ENCODE data around the gene PAFAH2.

DNA sequence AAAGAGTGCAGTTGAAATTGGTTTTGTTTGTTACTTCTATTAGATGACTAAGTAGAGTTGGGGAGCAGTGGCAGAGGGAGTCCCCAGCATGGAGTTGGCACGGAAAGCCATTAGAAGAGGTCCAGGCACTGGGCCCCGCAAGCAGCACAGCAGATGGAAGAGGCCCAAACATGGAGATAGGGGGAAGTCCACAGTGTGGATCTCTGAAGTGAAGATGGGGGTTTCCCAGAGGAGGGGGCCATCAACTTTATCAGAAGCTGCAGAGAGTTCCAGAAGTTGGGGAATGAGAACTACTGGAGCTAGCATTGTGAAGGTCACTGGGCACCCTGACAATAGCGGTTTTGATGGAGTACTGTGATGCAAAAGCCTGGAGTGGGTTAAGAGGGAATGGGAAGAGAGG lies 30.6 kb downstream of the PAFAH2 start:
- TF ChIP-seq, protein P1, sequence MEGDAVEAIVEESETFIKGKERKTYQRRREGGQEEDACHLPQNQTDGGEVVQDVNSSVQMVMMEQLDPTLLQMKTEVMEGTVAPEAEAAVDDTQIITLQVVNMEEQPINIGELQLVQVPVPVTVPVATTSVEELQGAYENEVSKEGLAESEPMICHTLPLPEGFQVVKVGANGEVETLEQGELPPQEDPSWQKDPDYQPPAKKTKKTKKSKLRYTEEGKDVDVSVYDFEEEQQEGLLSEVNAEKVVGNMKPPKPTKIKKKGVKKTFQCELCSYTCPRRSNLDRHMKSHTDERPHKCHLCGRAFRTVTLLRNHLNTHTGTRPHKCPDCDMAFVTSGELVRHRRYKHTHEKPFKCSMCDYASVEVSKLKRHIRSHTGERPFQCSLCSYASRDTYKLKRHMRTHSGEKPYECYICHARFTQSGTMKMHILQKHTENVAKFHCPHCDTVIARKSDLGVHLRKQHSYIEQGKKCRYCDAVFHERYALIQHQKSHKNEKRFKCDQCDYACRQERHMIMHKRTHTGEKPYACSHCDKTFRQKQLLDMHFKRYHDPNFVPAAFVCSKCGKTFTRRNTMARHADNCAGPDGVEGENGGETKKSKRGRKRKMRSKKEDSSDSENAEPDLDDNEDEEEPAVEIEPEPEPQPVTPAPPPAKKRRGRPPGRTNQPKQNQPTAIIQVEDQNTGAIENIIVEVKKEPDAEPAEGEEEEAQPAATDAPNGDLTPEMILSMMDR (IDR thresholded peaks at IDR 0.05): no peak
- TF ChIP-seq, protein P2, sequence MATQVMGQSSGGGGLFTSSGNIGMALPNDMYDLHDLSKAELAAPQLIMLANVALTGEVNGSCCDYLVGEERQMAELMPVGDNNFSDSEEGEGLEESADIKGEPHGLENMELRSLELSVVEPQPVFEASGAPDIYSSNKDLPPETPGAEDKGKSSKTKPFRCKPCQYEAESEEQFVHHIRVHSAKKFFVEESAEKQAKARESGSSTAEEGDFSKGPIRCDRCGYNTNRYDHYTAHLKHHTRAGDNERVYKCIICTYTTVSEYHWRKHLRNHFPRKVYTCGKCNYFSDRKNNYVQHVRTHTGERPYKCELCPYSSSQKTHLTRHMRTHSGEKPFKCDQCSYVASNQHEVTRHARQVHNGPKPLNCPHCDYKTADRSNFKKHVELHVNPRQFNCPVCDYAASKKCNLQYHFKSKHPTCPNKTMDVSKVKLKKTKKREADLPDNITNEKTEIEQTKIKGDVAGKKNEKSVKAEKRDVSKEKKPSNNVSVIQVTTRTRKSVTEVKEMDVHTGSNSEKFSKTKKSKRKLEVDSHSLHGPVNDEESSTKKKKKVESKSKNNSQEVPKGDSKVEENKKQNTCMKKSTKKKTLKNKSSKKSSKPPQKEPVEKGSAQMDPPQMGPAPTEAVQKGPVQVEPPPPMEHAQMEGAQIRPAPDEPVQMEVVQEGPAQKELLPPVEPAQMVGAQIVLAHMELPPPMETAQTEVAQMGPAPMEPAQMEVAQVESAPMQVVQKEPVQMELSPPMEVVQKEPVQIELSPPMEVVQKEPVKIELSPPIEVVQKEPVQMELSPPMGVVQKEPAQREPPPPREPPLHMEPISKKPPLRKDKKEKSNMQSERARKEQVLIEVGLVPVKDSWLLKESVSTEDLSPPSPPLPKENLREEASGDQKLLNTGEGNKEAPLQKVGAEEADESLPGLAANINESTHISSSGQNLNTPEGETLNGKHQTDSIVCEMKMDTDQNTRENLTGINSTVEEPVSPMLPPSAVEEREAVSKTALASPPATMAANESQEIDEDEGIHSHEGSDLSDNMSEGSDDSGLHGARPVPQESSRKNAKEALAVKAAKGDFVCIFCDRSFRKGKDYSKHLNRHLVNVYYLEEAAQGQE (IDR thresholded peaks at IDR 0.05; ENCODE audit: insufficient read depth in 1 of 2, low read depth in 2 of 2, low read length in 1 of 2): no peak
- no peak for TF ChIP-seq POLR2AphosphoS5 (IDR thresholded peaks at IDR 0.05; ENCODE audit: low read depth, low read length)

Measured in Panc1 (cell line).